HL-60 (cell line): Measurements from ENCODE around the gene DYNC1LI1.

ENCODE experiments used
- TF ChIP-seq, protein P1 (sequence below): IDR thresholded peaks from one replicate; pipeline ENCODE4 v1.5.1; 2011; ENCODE audit warnings: low read length, control low read depth, inconsistent platforms; ENCODE audit not compliant: insufficient read depth
- TF ChIP-seq, protein P2 (sequence below): IDR thresholded peaks from 2 replicates; pipeline ENCODE4 v1.6.1; 2012; ENCODE audit warnings: low read depth; ENCODE audit not compliant: insufficient replicate concordance

- TF ChIP-seq, protein P1, sequence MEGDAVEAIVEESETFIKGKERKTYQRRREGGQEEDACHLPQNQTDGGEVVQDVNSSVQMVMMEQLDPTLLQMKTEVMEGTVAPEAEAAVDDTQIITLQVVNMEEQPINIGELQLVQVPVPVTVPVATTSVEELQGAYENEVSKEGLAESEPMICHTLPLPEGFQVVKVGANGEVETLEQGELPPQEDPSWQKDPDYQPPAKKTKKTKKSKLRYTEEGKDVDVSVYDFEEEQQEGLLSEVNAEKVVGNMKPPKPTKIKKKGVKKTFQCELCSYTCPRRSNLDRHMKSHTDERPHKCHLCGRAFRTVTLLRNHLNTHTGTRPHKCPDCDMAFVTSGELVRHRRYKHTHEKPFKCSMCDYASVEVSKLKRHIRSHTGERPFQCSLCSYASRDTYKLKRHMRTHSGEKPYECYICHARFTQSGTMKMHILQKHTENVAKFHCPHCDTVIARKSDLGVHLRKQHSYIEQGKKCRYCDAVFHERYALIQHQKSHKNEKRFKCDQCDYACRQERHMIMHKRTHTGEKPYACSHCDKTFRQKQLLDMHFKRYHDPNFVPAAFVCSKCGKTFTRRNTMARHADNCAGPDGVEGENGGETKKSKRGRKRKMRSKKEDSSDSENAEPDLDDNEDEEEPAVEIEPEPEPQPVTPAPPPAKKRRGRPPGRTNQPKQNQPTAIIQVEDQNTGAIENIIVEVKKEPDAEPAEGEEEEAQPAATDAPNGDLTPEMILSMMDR, result no peak
- TF ChIP-seq, protein P2, sequence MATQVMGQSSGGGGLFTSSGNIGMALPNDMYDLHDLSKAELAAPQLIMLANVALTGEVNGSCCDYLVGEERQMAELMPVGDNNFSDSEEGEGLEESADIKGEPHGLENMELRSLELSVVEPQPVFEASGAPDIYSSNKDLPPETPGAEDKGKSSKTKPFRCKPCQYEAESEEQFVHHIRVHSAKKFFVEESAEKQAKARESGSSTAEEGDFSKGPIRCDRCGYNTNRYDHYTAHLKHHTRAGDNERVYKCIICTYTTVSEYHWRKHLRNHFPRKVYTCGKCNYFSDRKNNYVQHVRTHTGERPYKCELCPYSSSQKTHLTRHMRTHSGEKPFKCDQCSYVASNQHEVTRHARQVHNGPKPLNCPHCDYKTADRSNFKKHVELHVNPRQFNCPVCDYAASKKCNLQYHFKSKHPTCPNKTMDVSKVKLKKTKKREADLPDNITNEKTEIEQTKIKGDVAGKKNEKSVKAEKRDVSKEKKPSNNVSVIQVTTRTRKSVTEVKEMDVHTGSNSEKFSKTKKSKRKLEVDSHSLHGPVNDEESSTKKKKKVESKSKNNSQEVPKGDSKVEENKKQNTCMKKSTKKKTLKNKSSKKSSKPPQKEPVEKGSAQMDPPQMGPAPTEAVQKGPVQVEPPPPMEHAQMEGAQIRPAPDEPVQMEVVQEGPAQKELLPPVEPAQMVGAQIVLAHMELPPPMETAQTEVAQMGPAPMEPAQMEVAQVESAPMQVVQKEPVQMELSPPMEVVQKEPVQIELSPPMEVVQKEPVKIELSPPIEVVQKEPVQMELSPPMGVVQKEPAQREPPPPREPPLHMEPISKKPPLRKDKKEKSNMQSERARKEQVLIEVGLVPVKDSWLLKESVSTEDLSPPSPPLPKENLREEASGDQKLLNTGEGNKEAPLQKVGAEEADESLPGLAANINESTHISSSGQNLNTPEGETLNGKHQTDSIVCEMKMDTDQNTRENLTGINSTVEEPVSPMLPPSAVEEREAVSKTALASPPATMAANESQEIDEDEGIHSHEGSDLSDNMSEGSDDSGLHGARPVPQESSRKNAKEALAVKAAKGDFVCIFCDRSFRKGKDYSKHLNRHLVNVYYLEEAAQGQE, result no peak
These were observed 7.2 kb upstream of the DYNC1LI1 start for GRCh38 chr3:32577581-32578556.
